ENCODE data around the gene FBXL7.
A peak's percentile ranks its signal among the peaks of the same experiment; 100 is the strongest.

The FBXL7 gene

DNA sequence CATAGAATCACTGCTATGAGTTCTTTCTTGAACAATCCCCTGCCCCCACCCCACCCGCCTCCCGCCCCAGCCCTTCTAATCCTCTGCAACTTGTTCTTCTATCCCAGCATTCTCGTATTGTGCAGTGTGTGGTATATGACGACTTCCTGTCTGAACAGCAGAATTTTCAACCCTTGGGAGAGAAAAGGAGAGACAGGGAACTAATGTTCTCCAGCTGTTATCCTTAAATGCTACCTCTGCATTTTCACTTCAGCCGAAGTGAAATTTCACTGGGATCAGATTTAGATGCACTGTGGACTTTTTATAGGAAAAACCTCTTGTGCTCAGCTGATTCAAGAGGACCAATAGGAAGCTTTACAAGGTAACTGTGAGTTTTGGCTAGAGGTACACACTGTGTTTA, 2.2 kb downstream of the FBXL7 start:
- peak; percentile 16 for DNase-seq (ENCODE audit: low spot score)

DNA sequence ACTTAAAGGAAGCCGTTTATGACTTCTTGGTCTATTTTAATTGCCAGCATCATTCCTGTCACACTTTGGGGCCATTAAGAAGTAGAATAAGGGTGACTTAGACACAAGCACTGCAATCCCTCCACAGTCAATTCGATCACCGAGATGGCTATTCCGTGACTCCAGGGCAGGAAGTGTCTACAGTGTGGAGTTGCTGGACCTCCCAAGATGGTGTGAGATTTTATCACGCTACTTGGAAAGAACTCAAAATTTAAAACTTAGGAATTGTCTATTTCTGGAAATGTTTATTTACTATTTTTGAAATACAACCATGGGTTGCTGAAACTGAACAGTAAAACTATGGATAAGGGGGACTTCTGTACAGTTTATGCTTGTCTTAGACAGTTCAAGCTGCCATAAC, 6.2 kb downstream of the FBXL7 start:
- DNase-seq (ENCODE audit: low spot score), result no peak

DNA sequence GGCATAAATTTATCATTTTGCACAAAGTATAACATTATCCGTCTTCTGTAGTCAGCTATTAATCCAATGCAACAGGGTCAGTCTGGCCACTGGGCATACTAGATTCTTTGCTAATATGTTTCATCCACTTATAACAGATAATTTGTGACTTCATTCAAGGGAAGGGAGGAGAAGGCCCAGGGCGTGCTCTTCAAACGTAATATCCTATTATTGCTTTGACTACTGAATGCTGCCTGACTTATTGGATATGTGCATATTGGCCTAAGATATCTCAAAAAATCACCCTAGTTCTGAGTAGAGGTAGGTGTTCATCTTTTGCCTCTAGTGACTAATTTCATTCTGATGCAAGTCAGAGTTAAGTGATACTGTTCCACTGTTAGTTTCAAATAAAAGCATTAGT, 6.9 kb downstream of the FBXL7 start:
- no peak for DNase-seq (ENCODE audit: low spot score)

DNA sequence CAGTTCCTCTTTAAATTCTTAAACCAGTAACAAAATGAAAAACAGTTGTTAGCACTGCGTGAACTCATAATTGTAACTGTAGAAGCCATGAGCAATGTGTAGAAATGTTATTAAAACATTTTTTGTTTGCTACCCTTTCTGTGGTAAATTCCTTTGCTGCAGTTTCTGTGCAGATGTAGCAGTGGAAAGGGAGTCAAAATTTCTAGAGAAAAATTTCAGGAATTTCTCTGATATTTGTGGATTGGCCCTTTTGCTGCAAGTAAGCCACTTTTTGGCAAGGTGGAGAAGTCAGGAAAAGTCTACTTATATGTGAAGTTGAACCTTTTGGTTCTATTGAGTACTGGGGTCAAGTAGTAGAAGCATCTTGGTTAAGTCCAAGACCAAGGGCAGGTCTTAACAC, 10.1 kb downstream of the FBXL7 start:
- DNase-seq (ENCODE audit: low spot score), result no peak

DNA sequence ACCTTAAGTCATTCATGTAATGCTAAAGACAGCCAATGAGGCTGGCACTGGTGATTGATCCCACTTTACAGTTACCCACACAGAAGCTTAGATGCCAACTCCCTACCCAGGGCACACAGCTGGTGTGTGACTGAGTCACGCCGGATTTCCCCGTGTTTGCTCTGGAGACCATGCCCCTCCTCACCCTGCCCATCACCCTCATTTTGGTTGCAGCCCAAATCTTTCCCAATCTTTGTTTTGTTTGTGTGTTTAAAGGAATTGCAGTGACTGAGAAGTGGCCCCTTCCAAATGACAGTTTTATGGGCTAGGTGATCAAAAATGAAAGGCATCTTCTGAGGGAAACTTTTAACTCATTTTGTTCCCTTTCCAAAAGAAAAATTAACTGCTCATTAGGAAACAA, 10.9 kb downstream of the FBXL7 start:
- no peak for DNase-seq (ENCODE audit: low spot score)

DNA sequence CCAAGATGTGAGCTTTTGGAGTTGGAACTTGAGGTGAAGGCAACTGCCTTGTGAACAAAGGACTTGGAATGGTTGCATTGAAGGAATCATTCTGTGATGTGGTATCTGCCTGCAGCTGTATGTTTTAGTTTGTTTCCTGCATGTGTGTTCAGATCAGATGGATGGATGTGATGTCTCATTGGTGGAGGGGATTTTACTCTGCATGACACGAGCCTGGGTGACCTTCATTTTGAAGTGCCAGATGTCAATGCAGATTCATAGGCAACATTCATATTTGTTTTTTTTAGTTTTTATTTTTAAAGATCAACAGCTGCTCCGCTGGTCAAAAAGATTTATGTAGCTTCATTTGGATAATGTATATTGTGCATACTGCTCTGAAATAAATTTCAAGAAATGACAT, 13.5 kb downstream of the FBXL7 start:
- DNase-seq (ENCODE audit: low spot score), result no peak

DNA sequence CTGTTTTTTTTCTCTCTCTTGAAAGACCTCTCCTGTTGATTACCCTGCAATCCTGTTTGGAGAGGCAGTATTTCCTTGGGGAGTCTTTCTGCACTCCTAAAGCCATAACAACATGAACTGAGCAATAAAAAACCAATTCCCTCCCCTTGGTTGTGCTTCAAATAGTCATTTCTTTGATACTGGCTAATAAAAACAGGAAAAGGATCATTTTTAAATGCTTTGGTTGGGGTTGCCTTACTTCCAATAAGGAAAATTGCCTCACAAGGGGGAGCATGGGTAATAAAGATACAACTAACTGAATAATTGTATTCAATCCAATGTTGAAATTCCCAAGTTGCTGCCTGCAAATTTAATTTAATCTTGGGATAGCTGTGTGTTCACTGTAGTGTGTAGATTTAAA, 13.9 kb downstream of the FBXL7 start:
- no peak for DNase-seq (ENCODE audit: low spot score)

DNA sequence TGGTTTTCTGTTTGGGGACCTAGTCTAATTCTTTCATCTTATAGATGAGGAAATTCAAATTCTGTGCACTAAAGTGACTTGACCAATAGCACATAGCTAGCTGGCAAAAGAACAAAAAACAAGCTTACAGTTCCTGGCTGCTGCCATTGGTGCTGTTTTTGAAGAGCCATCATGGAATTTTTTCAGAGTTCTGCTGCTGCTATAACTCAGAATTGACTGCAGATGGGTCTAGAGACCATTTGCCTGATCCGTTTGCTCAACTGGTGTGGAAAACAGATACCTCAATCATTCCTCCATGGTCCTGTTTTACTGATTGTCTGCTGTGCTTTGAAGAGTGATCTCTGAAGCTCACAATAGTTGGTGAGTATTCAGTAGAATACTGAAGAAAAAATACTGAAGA, 15.2 kb downstream of the FBXL7 start:
- DNase-seq (ENCODE audit: low spot score), result no peak

DNA sequence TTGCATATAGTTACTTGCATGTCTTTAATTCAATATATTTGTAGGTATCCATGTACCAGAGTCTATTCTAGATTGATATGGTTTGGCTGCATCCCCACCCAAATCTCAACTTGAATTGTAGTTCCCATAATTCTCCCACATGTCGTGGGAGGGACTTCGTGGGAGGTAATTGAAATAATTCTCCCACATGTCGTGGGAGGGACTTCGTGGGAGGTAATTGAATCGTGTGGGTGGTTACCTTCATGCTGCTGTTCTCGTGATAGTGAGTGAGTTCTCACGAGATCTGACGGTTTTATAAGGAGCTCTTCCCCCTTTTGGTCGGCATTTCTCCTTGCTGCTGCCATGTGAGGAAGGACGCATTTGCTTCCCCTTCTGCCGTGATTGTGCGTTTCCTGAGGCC, 16.5 kb downstream of the FBXL7 start:
- DNase-seq (ENCODE audit: low spot score), result no peak

DNA sequence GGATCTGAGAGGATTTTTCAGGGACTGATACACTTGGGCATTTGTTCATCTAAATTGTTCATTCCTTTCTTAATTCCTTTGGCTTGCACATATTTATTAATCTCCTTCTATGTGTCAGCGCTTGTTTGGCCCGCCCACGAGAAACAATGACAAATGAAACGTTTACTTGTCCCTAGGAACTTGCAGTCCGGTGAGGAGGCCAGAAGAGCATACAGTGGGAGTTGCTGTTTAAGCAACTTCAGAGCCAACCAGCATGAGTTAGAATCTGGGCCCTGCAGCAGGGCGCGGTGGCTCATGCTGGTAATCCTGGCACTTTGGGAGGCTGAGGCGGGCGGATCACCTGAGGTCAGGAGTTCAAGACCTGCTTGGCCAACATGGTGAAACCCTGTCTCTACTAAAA, 18.8 kb downstream of the FBXL7 start:
- no peak for DNase-seq (ENCODE audit: low spot score)

DNA sequence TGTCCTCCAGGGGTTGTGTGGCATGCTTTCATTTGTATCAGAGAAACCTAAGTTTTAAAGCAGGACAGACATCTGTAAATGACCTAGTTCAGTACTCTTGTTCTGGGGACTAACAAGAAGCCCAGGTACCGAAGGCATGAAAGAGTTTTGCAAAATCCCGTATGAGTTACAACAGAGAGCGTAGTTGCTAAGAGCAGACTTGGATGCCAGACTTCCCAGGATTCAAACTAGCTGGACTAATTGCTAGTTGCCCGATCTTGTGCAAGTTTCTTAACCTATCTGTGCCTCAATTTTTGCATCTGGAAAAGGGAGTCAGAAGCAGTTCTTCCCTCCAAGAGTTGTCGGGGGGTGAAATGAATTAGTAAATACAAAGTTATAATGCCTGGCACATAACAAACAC, 20.9 kb downstream of the FBXL7 start:
- DNase-seq (ENCODE audit: low spot score), result no peak

DNA sequence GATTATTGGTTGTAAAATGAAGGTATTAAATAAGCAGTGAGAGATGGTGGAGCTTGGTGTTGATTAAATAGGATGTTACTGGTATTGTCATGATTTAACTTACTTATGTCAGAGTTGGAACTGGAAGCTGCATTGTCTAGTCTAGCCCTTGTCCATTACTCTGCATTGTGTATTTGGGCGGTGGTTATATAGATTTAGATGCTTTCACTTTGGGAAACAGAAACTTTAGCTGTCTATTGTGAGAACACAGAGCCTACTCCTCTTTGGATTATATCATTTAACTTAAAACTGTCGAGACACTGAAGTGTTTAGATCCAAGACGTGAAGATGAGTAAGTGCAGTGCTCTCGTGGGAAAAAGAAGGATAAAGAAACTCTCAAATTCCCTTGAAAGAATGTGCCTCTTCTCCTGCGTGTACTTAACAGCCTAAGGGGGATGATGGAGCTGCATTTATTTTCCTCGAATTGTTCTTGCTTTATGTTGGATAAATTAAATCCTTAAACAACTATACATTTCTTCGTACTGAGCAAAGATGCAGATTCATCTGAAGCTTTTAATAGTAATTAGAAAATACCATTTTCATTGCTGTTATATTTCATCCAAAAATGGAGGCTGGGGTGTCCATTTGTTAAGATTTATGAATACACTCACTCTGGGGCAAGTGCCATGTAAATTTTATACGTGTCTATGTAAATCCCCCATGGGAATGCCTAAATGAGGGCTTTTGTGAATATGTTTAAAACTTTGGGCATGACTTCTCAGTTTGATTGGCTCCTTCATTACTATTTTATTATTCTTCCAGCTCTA, 21.6 kb downstream of the FBXL7 start:
- no peak for DNase-seq (ENCODE audit: low spot score)

DNA sequence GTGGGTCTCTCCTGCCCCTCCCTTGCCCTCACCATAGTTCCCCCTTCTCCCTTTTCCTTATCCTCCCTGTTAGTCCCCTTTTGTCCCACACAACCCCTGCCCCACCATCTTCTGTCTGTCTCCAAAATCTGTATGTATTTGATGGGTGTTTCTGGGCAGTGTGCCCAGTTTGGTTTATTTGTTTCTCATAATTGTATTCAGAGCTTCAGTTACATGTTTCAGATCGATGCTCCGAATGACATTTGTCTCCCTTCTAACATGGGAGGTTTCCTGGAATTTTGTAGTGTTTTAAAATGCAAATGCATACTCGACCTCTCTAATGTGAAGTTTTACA, 22.2 kb downstream of the FBXL7 start:
- DNase-seq (ENCODE audit: low spot score), result no peak

DNA sequence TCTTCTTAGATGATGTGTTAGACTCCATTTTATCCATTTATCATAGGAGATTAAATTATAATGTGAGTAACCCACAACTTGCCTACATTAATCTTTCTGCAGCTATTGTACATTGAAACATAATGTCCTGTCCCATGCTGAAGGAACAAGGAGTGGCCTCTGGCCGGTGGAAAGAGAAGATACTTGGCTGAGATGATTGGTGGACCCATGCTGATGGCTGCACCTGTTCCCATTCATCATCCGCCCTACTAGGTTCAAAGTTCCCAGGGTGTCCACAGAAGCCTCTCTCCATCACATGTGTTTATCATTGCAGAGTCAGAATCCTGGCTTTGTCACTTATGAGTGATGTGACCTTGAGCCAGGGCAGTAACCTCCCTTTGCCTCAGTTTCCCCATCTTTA, 24.7 kb downstream of the FBXL7 start:
- no peak for DNase-seq (ENCODE audit: low spot score)

DNA sequence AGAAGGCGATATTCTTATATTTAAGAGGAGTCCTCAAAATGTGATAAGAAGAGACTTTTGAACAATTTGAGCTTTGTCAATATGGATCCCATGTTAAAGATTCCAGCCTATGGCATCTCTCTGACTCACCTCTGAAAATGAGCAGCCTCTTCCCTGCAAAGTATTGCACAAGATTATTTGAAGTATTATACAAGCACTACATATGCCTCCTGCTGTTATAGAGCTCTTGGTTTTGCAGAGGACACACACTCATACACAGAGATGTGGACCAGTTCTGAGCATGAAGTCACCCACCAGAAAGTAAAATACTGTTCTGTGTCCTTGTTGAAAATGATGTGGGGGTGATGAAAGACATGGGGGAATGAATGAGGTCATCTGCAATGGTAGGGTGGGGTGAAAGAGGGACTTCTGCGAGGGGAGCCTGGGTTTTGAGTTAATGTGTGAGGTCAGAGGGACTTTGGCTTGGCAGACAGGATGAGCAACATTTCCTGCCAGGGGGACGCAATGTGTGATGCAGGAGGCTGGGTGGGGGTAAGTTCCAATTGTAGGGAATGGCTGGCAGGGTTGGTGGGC, 25.8 kb downstream of the FBXL7 start:
- no peak for DNase-seq (ENCODE audit: low spot score)

DNA sequence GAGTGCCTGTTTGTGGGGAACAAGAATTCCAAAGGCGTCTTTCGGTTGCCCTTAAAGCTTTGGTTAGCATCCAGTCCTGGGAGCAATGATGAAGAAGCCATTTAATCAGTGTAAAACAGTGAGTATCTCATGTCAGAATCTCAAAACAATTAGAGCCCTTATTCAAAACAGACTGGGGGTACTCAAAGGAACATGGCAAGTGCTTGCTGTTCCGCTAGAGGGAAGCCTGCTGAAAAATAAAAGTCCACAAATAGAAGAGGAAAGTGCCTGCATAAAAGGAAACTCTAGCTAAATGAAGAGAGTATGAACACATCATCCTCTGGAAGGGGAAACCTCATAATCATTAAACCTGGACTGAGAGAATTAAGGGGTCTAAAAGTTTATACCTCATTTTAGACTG, 26.4 kb downstream of the FBXL7 start:
- no peak for DNase-seq (ENCODE audit: low spot score)

DNA sequence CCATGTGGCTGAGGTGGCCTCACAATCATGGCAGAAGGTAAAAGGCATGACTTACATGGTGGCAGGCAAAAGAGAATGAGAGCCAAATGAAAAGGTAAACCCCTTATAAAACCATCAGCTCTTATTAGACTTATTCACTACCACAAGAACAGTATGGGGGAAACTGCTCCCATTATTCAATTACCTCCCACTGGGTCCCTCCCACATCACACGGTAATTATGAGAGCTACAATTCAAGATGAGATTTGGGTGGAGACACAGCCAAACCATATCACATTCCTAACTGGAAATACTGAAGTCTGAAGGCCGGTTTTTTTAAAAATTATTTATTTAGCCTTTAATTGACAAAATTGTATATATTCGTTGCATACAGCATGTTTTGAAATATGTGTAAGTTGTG, 28.5 kb downstream of the FBXL7 start:
- DNase-seq (ENCODE audit: low spot score), result no peak

DNA sequence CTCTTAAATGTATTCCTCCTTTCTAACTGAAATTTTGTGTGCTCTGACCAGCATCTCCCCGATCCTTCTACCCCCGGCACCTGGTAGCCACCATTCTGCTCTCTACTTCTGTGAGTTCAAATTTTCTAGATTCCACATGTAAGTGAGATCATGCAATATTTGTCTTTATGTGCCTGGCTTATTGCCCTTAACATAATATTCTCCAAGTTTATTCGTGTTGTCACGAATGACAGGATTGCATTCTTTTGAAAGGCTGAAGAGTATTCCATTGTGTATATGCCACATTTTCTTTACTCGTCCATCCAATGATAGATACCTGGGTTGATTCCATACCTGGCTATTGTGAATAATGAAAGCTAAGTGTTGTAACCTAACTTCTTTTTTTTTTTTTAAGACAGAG, 29.0 kb downstream of the FBXL7 start:
- no peak for DNase-seq (ENCODE audit: low spot score)

DNA sequence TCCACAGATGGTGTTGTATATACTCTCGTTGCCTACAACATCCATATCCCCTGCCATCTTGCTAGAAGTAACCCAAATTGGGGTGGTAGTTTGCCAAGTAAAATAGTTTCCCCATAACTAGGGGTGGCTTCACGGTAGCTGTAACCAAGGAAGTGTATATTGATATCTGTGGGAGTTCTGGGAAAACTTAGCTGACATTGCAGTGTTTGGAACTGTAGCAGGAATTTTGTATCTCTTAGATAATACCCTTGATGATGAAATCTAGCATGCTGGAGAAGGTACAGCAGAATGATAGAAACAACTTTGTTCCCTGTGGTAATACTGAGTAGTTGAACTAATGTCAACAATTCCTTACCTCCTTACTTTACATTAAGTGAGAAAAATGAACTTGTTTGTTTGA, 29.8 kb downstream of the FBXL7 start:
- DNase-seq (ENCODE audit: low spot score), result no peak

DNA sequence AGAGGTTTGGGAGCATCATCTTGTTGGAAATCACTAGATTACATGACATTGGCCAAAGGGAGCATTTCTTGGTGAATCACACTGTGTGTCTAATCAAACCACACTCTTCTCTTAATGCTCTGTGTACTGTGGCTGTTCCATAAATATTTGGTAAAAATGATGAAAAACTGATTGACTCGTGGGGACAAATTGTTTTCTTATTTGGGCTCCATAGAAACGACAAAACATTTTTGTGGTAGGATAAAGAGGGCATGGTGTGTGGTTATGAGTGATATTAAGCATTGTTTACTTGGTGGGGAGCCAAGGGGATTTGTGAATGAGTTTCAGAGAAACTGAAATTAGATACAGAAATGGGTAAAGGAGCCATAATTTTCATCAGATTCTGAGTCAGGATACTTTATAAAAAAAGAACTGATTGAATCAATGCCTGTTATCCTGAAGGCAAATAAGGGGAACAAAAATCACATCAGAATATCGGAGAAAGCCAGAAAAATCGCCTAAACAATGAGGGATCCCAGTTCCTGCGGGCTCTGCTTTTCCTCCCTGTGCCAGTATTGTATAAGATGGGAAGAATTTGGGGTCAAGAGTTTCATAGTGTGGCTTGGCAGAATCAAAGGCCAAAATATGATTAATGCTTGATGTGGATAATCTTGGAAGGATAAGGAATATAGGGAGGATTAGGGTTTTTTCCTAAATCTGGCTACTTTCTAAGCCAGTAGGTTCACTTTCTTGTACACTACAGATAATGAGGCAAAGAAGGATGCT, 33.3 kb downstream of the FBXL7 start:
- peak; percentile 21 for DNase-seq (ENCODE audit: low spot score)

DNA sequence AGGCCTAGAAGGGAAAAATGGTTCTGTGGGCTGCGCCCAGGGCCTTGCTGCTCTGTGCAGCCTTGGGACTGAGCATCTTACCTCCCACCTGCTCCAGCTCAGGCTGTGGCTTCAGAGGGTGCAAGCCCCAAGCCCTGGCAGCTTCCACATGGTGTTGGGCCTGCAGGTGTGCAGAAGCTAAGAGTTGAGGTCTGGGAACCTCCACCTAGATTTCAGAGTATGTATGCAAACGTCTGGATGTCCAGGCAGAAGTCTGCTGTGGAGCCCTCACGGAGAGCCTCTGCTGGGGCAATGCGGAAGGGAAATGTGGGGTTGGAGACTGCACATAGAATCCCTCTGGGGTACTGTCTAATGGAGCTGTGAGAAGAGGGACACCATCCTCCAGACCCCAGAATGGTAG, 36.0 kb downstream of the FBXL7 start:
- DNase-seq (ENCODE audit: low spot score), result no peak

DNA sequence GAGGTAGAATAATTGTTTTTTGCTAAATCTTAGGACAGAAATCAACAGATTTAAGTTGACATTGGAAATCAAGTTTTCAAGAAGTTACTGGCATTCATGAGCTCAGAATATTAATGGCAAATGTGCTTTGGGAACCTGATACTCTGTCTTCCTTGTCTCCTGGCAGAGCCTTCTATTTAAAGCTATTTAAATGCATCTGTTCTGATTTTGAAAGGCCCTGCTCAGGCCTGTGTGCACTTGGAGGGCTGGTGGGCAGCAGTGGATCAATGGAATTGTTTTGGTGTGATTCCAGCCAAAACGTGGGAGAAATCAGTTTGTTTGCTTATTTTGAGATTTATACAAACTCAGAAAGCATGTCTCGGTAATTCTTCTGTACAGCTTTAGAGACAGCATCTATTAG, 38.5 kb downstream of the FBXL7 start:
- DNase-seq (ENCODE audit: low spot score), result no peak

DNA sequence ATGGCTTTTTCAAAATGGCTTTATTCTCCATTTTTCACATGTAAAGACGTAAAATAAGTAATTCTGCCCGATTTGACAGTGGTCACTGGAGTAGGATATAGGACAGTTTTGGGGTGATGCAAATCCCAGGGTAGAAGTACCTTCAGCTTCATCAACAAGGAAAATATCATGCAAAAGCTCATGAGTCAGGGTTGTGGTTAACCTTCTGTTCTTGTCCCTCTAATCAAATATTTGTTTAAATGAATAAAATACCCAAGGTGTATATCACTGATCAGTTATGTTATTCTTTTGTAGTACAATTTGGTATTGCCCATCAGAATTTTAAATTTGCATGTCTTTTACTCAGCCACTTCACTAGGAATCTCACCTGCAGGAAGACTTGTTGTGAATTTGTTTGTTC, 40.0 kb downstream of the FBXL7 start:
- DNase-seq (ENCODE audit: low spot score), result no peak

DNA sequence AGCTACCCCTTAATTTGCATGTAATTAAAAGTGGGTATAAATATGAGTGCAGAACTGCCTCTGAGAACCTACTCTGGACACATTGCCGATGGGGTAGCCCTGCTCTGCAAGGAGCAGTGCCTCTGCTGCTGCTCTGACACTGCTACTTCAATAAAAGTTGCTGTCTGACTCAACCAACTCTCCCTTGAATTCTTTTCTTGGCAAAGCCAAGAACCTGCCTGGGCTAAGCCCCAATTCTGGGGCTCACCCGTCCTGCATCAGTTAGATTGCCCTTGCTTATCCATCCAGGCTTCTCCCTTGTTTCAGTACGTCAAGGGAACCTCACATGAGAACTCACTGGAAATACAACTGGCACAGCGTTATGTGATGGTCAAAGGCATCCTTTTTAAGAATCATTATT, 44.1 kb downstream of the FBXL7 start:
- DNase-seq (ENCODE audit: low spot score), result no peak
